Measurements from ENCODE around the gene FHL1. TPM values are rescaled to one million over a fixed set of nuclear protein-coding genes. Genes with fewer than 3 reads are reported as not detected.

Gene FHL1
- total and polyA plus RNA-seq, 4 donors, result 875 to 2,126 (median 1,619) TPM

- 18 to 34% methylated on average over 28 of the region's 28 CpGs for WGBS, 2 donors
- ATAC-seq (ENCODE audit: low FRiP score) (peak; percentile 57), DNase-seq (peak; percentile 71 to 81)
- no peaks in the 10 kb centered on the region for H3K9me3 ChIP-seq (ENCODE audit: control insufficient read depth, low read length)
- no peaks in the 10 kb centered on the region for H3K4me1 ChIP-seq (ENCODE audit: control insufficient read depth in 1 of 2, insufficient read depth in 2 of 2, low read length in 2 of 2)
- no peak overlapping the region for H3K4me3 ChIP-seq (ENCODE audit: low read length in 2 of 2)
- H3K36me3 ChIP-seq (ENCODE audit: control insufficient read depth in 1 of 2, insufficient read depth in 2 of 2, low read length in 1 of 2), result peaks cover 0 to 16% of the 10 kb centered on the region in 2 donors
- intact Hi-C loops (cut with DNase I), result loop anchor here in 1 of 2 donors (2.0 to 5.0 kb wide), 2 partner anchors 48 to 180 kb away; no protein-coding TSS in a partner anchor
- H3K27ac ChIP-seq (ENCODE audit: low read depth in 1 of 2, low read length in 2 of 2), result peak overlapping the region in 1 of 2 donors; percentile 68
- no peaks in the 10 kb centered on the region for H3K27me3 ChIP-seq (ENCODE audit: control insufficient read depth in 1 of 2, insufficient read depth in 2 of 2, low read length in 1 of 2)
Observed at GRCh38 chrX:136209016-136209738, 61.8 kb downstream of the FHL1 start.

GRCh38 chrX:136209751-136210150 lies 62.4 kb downstream of the FHL1 start:
- Histone ChIP-seq H3K9me3 (ENCODE audit: control insufficient read depth, low read length) (no peaks in the 10 kb centered on the region), H3K27ac (ENCODE audit: low read depth in 1 of 2, low read length in 2 of 2) (peak overlapping the region in 1 of 2 donors; percentile 22), H3K4me3 (ENCODE audit: low read length in 2 of 2) (no peak overlapping the region), H3K27me3 (ENCODE audit: control insufficient read depth in 1 of 2, insufficient read depth in 2 of 2, low read length in 1 of 2) (no peaks in the 10 kb centered on the region), H3K36me3 (ENCODE audit: control insufficient read depth in 1 of 2, insufficient read depth in 2 of 2, low read length in 1 of 2) (peaks cover 0 to 16% of the 10 kb centered on the region in 2 donors), H3K4me1 (ENCODE audit: control insufficient read depth in 1 of 2, insufficient read depth in 2 of 2, low read length in 2 of 2) (no peaks in the 10 kb centered on the region)
- WGBS, 2 donors, result 11 to 29% methylated on average over 9 of the region's 9 CpGs
- ATAC-seq (ENCODE audit: low FRiP score) (no peak), DNase-seq (no peak)
- intact Hi-C loops (cut with DNase I), result loop anchor here (2.0 to 10.0 kb wide), 4 partner anchors 48 to 182 kb away; no protein-coding TSS in a partner anchor

GRCh38 chrX:136210243-136210642 lies 62.9 kb downstream of the FHL1 start:
- H3K36me3 ChIP-seq (ENCODE audit: control insufficient read depth in 1 of 2, insufficient read depth in 2 of 2, low read length in 1 of 2), result peaks cover 0 to 16% of the 10 kb centered on the region in 2 donors
- H3K9me3 ChIP-seq (ENCODE audit: control insufficient read depth, low read length), result no peaks in the 10 kb centered on the region
- no peaks in the 10 kb centered on the region for H3K27me3 ChIP-seq (ENCODE audit: control insufficient read depth in 1 of 2, insufficient read depth in 2 of 2, low read length in 1 of 2)
- ATAC-seq (ENCODE audit: low FRiP score) (no peak), DNase-seq (no peak)
- no peaks in the 10 kb centered on the region for H3K4me1 ChIP-seq (ENCODE audit: control insufficient read depth in 1 of 2, insufficient read depth in 2 of 2, low read length in 2 of 2)
- intact Hi-C loops (cut with DNase I), result loop anchor here in 1 of 2 donors (5.0 to 10.0 kb wide), 2 partner anchors 55 to 183 kb away; no protein-coding TSS in a partner anchor
- no peak overlapping the region for H3K27ac ChIP-seq (ENCODE audit: low read depth in 1 of 2, low read length in 2 of 2)
- 22 to 42% methylated on average over 7 of the region's 7 CpGs for WGBS, 2 donors
- H3K4me3 ChIP-seq (ENCODE audit: low read length in 2 of 2), result no peak overlapping the region

GRCh38 chrX:136210806-136211205 lies 63.5 kb downstream of the FHL1 start:
- intact Hi-C loops (cut with DNase I), result loop anchor here in 1 of 2 donors (5.0 to 10.0 kb wide), 2 partner anchors 54 to 184 kb away; no protein-coding TSS in a partner anchor
- ATAC-seq (ENCODE audit: low FRiP score), result no peak
- 47 to 60% methylated on average over 5 of the region's 5 CpGs for WGBS, 2 donors

GRCh38 chrX:136211766-136212556 lies 64.6 kb downstream of the FHL1 start:
- Histone ChIP-seq H3K27me3 (ENCODE audit: control insufficient read depth in 1 of 2, insufficient read depth in 2 of 2, low read length in 1 of 2) (no peaks in the 10 kb centered on the region), H3K36me3 (ENCODE audit: control insufficient read depth in 1 of 2, insufficient read depth in 2 of 2, low read length in 1 of 2) (peaks cover 0 to 13% of the 10 kb centered on the region in 2 donors), H3K9me3 (ENCODE audit: control insufficient read depth, low read length) (no peaks in the 10 kb centered on the region), H3K4me3 (ENCODE audit: low read length in 2 of 2) (no peak overlapping the region), H3K4me1 (ENCODE audit: control insufficient read depth in 1 of 2, insufficient read depth in 2 of 2, low read length in 2 of 2) (no peaks in the 10 kb centered on the region), H3K27ac (ENCODE audit: low read depth in 1 of 2, low read length in 2 of 2) (peak overlapping the region in 1 of 2 donors; percentile 83)
- intact Hi-C loops (cut with DNase I), result loop anchor here in 1 of 2 donors (5.0 to 10.0 kb wide), 2 partner anchors 53 to 185 kb away; no protein-coding TSS in a partner anchor
- 36 to 52% methylated on average over 10 to 11 of the region's 11 CpGs for WGBS, 2 donors
- DNase-seq (no peak), ATAC-seq (ENCODE audit: low FRiP score) (peak; percentile 27)

More at GRCh38 chrX:136210806-136211205, 63.5 kb downstream of the FHL1 start:
- Histone ChIP-seq H3K27ac (ENCODE audit: low read depth in 1 of 2, low read length in 2 of 2) (no peak overlapping the region), H3K4me1 (ENCODE audit: control insufficient read depth in 1 of 2, insufficient read depth in 2 of 2, low read length in 2 of 2) (no peaks in the 10 kb centered on the region), H3K27me3 (ENCODE audit: control insufficient read depth in 1 of 2, insufficient read depth in 2 of 2, low read length in 1 of 2) (no peaks in the 10 kb centered on the region), H3K36me3 (ENCODE audit: control insufficient read depth in 1 of 2, insufficient read depth in 2 of 2, low read length in 1 of 2) (peaks cover 0 to 16% of the 10 kb centered on the region in 2 donors), H3K9me3 (ENCODE audit: control insufficient read depth, low read length) (no peaks in the 10 kb centered on the region), H3K4me3 (ENCODE audit: low read length in 2 of 2) (no peak overlapping the region)
- no peak for DNase-seq

GRCh38 chrX:136212557-136213111 lies 65.3 kb downstream of the FHL1 start:
- ATAC-seq (ENCODE audit: low FRiP score), result no peak

GRCh38 chrX:136214551-136214950 lies 67.2 kb downstream of the FHL1 start:
- intact Hi-C loops (cut with DNase I), result loop anchor here in 1 of 2 donors (5.0 to 10.0 kb wide), 2 partner anchors 50 to 187 kb away; no protein-coding TSS in a partner anchor
- H3K4me3 ChIP-seq (ENCODE audit: low read length in 2 of 2), result no peak overlapping the region
- no peaks in the 10 kb centered on the region for H3K9me3 ChIP-seq (ENCODE audit: control insufficient read depth, low read length)
- peak overlapping the region in 1 of 2 donors; percentile 74 for H3K27ac ChIP-seq (ENCODE audit: low read depth in 1 of 2, low read length in 2 of 2)
- DNase-seq (no peak), ATAC-seq (ENCODE audit: low FRiP score) (no peak)
- no peaks in the 10 kb centered on the region for H3K27me3 ChIP-seq (ENCODE audit: control insufficient read depth in 1 of 2, insufficient read depth in 2 of 2, low read length in 1 of 2)
- peaks cover 0 to 3% of the 10 kb centered on the region in 2 donors for H3K36me3 ChIP-seq (ENCODE audit: control insufficient read depth in 1 of 2, insufficient read depth in 2 of 2, low read length in 1 of 2)
- 35 to 44% methylated on average over 7 of the region's 7 CpGs for WGBS, 2 donors
- H3K4me1 ChIP-seq (ENCODE audit: control insufficient read depth in 1 of 2, insufficient read depth in 2 of 2, low read length in 2 of 2), result no peaks in the 10 kb centered on the region

More at GRCh38 chrX:136212557-136213111, 65.3 kb downstream of the FHL1 start:
- Histone ChIP-seq H3K27ac (ENCODE audit: low read depth in 1 of 2, low read length in 2 of 2) (peak overlapping the region in 1 of 2 donors; percentile 83), H3K4me1 (ENCODE audit: control insufficient read depth in 1 of 2, insufficient read depth in 2 of 2, low read length in 2 of 2) (no peaks in the 10 kb centered on the region), H3K27me3 (ENCODE audit: control insufficient read depth in 1 of 2, insufficient read depth in 2 of 2, low read length in 1 of 2) (no peaks in the 10 kb centered on the region), H3K4me3 (ENCODE audit: low read length in 2 of 2) (no peak overlapping the region), H3K9me3 (ENCODE audit: control insufficient read depth, low read length) (no peaks in the 10 kb centered on the region), H3K36me3 (ENCODE audit: control insufficient read depth in 1 of 2, insufficient read depth in 2 of 2, low read length in 1 of 2) (peaks cover 0 to 7% of the 10 kb centered on the region in 2 donors)
- no peak for DNase-seq
- intact Hi-C loops (cut with DNase I), result loop anchor here in 1 of 2 donors (5.0 to 10.0 kb wide), 2 partner anchors 52 to 185 kb away; no protein-coding TSS in a partner anchor
- 22 to 46% methylated on average over 17 of the region's 17 CpGs for WGBS, 2 donors

- Histone ChIP-seq H3K36me3 (ENCODE audit: control insufficient read depth in 1 of 2, insufficient read depth in 2 of 2, low read length in 1 of 2) (peaks cover 0 to 3% of the 10 kb centered on the region in 2 donors), H3K27me3 (ENCODE audit: control insufficient read depth in 1 of 2, insufficient read depth in 2 of 2, low read length in 1 of 2) (no peaks in the 10 kb centered on the region), H3K4me1 (ENCODE audit: control insufficient read depth in 1 of 2, insufficient read depth in 2 of 2, low read length in 2 of 2) (no peaks in the 10 kb centered on the region), H3K27ac (ENCODE audit: low read depth in 1 of 2, low read length in 2 of 2) (no peak overlapping the region), H3K9me3 (ENCODE audit: control insufficient read depth, low read length) (no peaks in the 10 kb centered on the region), H3K4me3 (ENCODE audit: low read length in 2 of 2) (no peak overlapping the region)
- DNase-seq (no peak), ATAC-seq (ENCODE audit: low FRiP score) (no peak)
- intact Hi-C loops (cut with DNase I), result loop anchor here in 1 of 2 donors (10.0 kb wide), 1 partner anchor 49 kb away; no protein-coding TSS in a partner anchor
Observed at GRCh38 chrX:136215559-136215958, 68.2 kb downstream of the FHL1 start.

All from aorta (tissue), 5 donors.